ENCODE data around the gene GGPS1.
A peak's percentile ranks its signal among the peaks of the same experiment; 100 is the strongest.
"Not testable (repeated sequence)": the region's sequence is repeated elsewhere in the genome, so short reads cannot be mapped to it uniquely, and the experiment has no call there.

The GGPS1 gene

DNA sequence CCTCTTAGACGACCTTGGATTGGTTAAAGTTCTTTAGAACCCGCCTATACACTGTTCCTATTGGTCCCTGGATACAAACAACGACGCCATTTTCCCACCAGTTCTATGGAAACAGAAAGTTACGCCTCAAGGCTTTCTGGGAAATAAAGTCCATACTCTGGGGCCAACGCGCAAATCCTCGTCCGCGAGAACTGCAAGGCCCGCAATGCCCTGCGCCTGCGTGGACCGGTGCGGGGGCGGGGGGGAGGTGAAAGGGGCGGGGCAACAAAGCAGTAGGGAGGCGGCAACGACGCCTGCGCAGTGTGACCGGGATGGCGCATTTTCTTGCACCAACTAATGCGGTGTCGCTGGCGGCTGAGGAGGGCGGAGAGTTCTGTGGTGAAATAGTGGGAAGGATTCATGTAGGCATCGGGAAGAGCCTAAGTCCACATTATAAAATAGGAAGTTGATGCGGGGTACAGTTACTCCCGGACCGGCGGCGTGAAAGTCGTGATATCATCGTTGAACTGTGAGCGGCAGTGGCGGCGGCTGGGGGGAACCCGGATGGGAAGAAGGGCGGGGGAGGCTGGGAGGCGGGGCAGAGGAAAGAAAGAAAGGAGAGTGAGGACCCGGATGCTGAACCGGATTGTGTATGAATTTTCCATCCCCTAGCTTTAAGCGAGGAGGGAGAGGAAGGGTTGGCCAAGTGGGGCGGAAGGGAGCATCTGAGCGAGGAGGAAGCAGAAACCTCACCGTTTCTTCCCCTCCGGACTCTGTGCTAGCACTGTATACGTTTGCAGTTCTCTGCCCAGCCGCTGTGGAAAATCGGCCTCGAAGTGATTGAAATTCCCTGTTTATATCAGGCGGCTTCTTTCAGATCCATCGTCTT, at the start of gene GGPS1:
Gene GGPS1 (plus strand): TSS at position 300 of the 868 bp plus-strand sequence. CDS start 6,695 bp downstream, outside the sequence.
- Histone ChIP-seq H3K36me3 (ENCODE audit: insufficient read depth, low read depth, low read length) (peaks cover 22% of the 10 kb centered on the region), H3K9ac (ENCODE audit: low read depth, low read length) (peak within 1 kb of the TSS; percentile 96), H3K27ac (ENCODE audit: low read length) (peak within 1 kb of the TSS; percentile 92), H3K9me3 (ENCODE audit: insufficient read depth, low read depth, low read length) (no peaks in the 10 kb centered on the region), H3K4me1 (ENCODE audit: insufficient read depth, low read length) (peaks cover 23% of the 10 kb centered on the region; the same call in 1 of the 2 replicates), H3K4me3 (ENCODE audit: low read length) (peak within 1 kb of the TSS; percentile 94), H3K27me3 (ENCODE audit: insufficient read depth, low read length) (no peaks in the 10 kb centered on the region)

DNA sequence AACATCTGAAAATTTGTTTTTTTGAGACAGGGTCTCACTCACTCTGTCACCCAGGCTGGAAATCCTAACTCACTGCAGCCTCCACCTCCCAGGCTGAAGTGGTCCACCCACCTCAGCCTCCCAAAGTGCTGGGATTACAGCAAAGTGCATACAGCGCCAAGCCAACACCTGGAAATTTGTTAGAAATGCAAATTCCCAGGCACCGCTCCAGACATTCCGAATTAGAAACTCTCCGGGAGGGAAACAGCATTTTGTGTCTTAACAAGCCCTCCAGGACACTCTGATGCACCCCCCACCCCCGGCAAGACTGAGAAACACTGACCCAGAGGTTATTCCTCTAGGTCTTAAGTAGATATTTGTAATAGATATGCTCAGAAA, 49.5 kb upstream of the GGPS1 start:
- no peak overlapping the region for H3K9ac ChIP-seq (ENCODE audit: low read depth, low read length)
- no peaks in the 10 kb centered on the region for H3K27me3 ChIP-seq (ENCODE audit: insufficient read depth, low read length)
- H3K27ac ChIP-seq (ENCODE audit: low read length) = no peak overlapping the region
- H3K4me1 ChIP-seq (ENCODE audit: insufficient read depth, low read length) = peaks cover 29% of the 10 kb centered on the region; the same call in 1 of the 2 replicates
- no peaks in the 10 kb centered on the region for H3K9me3 ChIP-seq (ENCODE audit: insufficient read depth, low read depth, low read length)
- peak overlapping the region; percentile 29; the same call in 1 of the 2 replicates for H3K4me3 ChIP-seq (ENCODE audit: low read length)
- no peaks in the 10 kb centered on the region for H3K36me3 ChIP-seq (ENCODE audit: insufficient read depth, low read depth, low read length)

DNA sequence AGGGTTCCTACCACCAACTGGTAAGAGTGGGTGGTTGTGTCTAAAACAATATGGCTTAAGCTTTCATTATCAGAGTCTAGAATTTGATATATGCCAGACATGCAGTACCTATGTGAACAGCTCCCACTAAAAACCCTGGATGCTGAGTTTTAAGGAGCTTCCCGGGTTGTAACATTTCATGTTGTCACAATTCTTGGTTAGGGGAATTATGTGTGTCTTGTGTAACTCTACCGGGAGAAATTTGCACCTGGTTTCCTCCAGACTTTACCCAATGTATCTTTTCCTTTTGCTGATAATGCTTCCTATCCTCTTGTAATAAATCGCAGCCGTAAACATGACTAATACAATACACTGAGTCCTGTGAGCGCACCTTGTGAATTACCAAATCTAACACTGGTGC, 48.7 kb upstream of the GGPS1 start:
- H3K4me1 ChIP-seq (ENCODE audit: insufficient read depth, low read length) = peaks cover 29% of the 10 kb centered on the region; the same call in 1 of the 2 replicates
- no peaks in the 10 kb centered on the region for H3K27me3 ChIP-seq (ENCODE audit: insufficient read depth, low read length)

DNA sequence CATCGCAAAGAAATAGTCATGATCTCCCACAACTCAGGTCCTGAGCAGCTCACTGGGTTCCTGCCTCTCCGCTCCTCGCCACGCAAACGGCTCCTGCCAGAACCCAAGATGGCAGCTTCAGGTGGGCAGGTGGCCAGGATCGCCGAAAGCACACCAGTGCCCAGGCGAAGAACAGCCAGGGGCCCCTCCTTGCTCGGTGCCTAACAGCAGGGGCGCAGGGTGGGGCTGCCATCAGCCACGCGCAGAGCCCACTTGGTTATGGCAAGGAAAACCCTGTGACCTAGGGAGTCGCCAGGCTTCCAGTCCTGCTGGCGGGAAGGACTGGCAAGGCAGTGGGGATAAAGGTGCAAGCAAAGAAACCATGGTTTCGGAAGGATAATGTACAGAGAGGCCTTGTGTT, 47.9 kb upstream of the GGPS1 start:
- no peak overlapping the region for H3K4me3 ChIP-seq (ENCODE audit: low read length)
- H3K36me3 ChIP-seq (ENCODE audit: insufficient read depth, low read depth, low read length) = no peaks in the 10 kb centered on the region
- no peaks in the 10 kb centered on the region for H3K9me3 ChIP-seq (ENCODE audit: insufficient read depth, low read depth, low read length)
- no peaks in the 10 kb centered on the region for H3K27me3 ChIP-seq (ENCODE audit: insufficient read depth, low read length)
- H3K9ac ChIP-seq (ENCODE audit: low read depth, low read length) = no peak overlapping the region
- no peak overlapping the region for H3K27ac ChIP-seq (ENCODE audit: low read length)
- H3K4me1 ChIP-seq (ENCODE audit: insufficient read depth, low read length) = peaks cover 25% of the 10 kb centered on the region; the same call in 1 of the 2 replicates

More for the DNA sequence above, 48.7 kb upstream of the GGPS1 start:
- H3K4me3 ChIP-seq (ENCODE audit: low read length) = no peak overlapping the region
- no peaks in the 10 kb centered on the region for H3K36me3 ChIP-seq (ENCODE audit: insufficient read depth, low read depth, low read length)
- no peak overlapping the region for H3K27ac ChIP-seq (ENCODE audit: low read length)
- H3K9me3 ChIP-seq (ENCODE audit: insufficient read depth, low read depth, low read length) = no peaks in the 10 kb centered on the region
- H3K9ac ChIP-seq (ENCODE audit: low read depth, low read length) = no peak overlapping the region

DNA sequence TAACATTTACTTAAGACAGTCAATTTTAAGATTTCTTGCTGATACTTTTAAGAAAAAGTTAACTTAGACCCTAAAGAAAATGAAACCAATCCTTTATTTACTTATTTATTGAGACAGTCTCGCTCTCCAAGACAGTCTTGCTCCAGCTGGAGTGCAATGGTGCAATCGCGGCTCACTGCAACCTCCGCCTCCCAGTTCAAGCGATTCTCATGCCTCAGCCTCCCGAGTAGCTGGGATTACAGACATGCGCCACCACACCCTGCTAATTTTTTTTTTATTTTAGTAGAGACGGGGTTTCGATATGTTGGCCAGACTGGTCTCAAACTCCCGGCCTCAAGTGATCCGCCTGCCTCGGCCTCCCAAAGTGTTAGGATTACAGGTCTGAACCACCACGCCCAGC, 44.7 kb upstream of the GGPS1 start:
- not testable (repeated sequence) for H3K36me3 ChIP-seq (ENCODE audit: insufficient read depth, low read depth, low read length)

DNA sequence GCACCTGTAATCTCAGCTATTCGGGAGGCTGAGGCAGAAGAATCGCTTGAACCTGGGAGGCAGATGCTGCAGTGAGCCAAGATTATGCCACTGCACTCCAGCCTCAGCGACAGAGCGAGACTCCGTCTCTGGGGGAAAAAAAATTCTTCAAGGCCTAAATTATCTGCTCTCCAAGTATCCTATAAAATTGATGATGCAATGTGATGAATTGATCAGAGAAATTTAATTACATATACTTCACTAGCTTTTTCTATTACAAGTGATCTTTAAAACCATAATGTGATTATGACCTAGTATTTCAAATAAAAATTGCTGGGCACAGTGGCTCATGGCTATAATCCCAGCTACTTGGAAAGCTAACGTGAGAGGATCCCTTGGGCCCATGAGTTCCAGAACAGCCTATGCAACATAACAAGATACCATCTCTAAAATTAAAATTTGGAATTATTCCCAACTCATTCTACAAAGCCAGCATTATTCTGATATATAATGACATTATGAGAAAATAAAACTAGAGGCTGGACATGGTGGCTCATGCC, 44.1 kb upstream of the GGPS1 start:
- no peak overlapping the region for H3K4me3 ChIP-seq (ENCODE audit: low read length)
- no peaks in the 10 kb centered on the region for H3K36me3 ChIP-seq (ENCODE audit: insufficient read depth, low read depth, low read length)
- H3K27ac ChIP-seq (ENCODE audit: low read length) = no peak overlapping the region

More for the DNA sequence above, 44.7 kb upstream of the GGPS1 start:
- H3K4me3 ChIP-seq (ENCODE audit: low read length); H3K27me3 ChIP-seq (ENCODE audit: insufficient read depth, low read length); H3K9ac ChIP-seq (ENCODE audit: low read depth, low read length); H3K27ac ChIP-seq (ENCODE audit: low read length); H3K9me3 ChIP-seq (ENCODE audit: insufficient read depth, low read depth, low read length): not testable (repeated sequence)
- H3K4me1 ChIP-seq (ENCODE audit: insufficient read depth, low read length) = peaks cover 36% of the 10 kb centered on the region

DNA sequence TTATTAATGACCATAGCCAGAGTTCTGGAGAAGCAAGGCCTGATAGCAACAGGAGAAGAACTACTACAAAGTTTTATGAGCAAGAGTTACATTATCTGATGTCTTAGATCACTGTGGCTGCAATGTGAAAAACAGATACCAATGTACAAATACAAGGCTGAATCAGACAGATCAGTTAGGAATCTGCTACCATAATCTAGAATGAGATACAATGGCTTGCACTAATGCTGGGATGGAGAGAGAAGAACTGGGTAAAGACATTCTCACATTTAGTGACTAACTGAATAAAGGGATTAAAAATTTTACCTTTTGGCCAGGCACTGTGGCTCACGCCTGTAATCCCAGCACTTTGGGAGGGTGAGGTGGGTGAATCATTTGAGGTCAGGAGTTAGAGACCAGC, 41.7 kb upstream of the GGPS1 start:
- Histone ChIP-seq H3K4me1 (ENCODE audit: insufficient read depth, low read length) (peaks cover 17% of the 10 kb centered on the region), H3K36me3 (ENCODE audit: insufficient read depth, low read depth, low read length) (no peaks in the 10 kb centered on the region), H3K9me3 (ENCODE audit: insufficient read depth, low read depth, low read length) (no peaks in the 10 kb centered on the region), H3K4me3 (ENCODE audit: low read length) (no peak overlapping the region), H3K27me3 (ENCODE audit: insufficient read depth, low read length) (no peaks in the 10 kb centered on the region), H3K27ac (ENCODE audit: low read length) (no peak overlapping the region), H3K9ac (ENCODE audit: low read depth, low read length) (no peak overlapping the region)

More for the DNA sequence above, 44.1 kb upstream of the GGPS1 start:
- Histone ChIP-seq H3K4me1 (ENCODE audit: insufficient read depth, low read length) (peaks cover 29% of the 10 kb centered on the region), H3K27me3 (ENCODE audit: insufficient read depth, low read length) (no peaks in the 10 kb centered on the region), H3K9ac (ENCODE audit: low read depth, low read length) (no peak overlapping the region), H3K9me3 (ENCODE audit: insufficient read depth, low read depth, low read length) (no peaks in the 10 kb centered on the region)

DNA sequence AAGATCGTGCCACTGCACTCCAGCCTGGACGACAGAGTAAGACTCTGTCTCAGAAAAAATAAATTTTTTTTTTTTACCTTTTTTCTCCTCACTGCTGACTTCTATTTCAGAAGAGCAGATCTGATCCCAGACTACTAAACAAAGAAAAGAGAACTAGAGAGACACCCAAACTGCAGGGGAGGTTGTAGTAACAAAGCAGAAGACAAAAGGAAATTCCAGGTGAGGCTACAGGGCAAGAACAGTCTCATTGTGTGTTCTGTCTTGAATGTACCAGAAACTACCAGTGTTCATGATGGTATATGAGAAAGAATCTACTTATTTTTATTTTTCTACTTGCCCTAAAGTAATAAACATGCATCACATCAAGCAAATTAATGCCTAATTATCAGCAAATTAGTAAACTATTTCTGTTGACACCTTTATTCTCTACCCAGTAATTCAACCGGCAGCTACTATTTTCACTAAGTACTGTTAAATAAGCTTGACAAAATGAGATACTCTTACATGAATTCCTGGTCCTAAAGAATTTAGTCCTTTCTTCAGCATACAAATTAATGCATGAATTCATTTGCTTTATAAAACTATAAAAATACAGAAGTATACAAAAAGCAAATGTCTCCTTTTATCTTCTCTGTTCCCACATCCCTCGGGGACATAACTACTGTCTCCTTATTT, 41.0 kb upstream of the GGPS1 start:
- Histone ChIP-seq H3K9me3 (ENCODE audit: insufficient read depth, low read depth, low read length) (no peaks in the 10 kb centered on the region), H3K36me3 (ENCODE audit: insufficient read depth, low read depth, low read length) (no peaks in the 10 kb centered on the region), H3K4me3 (ENCODE audit: low read length) (no peak overlapping the region), H3K4me1 (ENCODE audit: insufficient read depth, low read length) (peaks cover 17% of the 10 kb centered on the region), H3K27me3 (ENCODE audit: insufficient read depth, low read length) (no peaks in the 10 kb centered on the region), H3K9ac (ENCODE audit: low read depth, low read length) (no peak overlapping the region), H3K27ac (ENCODE audit: low read length) (no peak overlapping the region)

DNA sequence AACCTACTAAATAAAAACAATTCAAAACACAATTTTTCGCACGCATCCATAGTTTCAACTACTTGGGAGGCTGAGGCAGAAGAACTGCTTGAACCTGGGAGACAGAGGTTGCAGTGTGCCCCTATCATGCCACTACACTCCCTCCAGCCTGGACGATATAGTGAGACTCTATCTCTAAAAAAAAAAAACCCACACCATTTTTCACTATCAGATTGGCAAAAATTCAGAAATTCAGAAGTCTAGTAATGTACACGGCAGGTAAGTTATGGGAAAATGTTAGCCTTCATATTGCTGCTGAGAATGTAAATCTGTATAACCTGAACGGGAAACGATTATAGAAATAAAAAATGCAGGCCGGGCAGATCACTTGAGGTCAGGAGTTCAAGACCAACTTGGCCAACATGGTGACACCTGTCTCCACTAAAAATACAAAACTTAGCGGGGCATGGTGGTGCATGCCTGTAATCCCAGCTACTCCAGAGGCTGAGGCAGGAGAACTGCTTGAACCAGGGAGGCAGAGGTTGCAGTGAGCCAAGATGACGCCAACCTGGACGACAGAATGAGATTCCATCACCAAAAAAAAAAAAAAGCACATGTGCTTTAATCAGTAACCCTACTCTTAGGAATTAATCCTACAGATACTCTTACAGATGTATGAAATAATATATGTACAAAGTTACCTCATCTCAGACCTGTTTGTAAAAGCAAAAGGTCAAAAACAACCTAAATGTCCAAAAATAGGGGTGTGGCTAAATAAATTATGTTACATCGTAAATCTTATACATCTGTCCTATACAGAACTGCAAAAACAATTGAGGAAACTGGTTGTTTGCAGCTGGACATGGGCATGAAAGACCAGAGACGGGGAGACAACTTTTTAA, 38.3 kb upstream of the GGPS1 start:
- no peaks in the 10 kb centered on the region for H3K9me3 ChIP-seq (ENCODE audit: insufficient read depth, low read depth, low read length)
- no peaks in the 10 kb centered on the region for H3K27me3 ChIP-seq (ENCODE audit: insufficient read depth, low read length)
- H3K36me3 ChIP-seq (ENCODE audit: insufficient read depth, low read depth, low read length) = no peaks in the 10 kb centered on the region
- H3K4me1 ChIP-seq (ENCODE audit: insufficient read depth, low read length) = peaks cover 29% of the 10 kb centered on the region
- H3K27ac ChIP-seq (ENCODE audit: low read length) = no peak overlapping the region
- H3K4me3 ChIP-seq (ENCODE audit: low read length) = no peak overlapping the region
- H3K9ac ChIP-seq (ENCODE audit: low read depth, low read length) = no peak overlapping the region

DNA sequence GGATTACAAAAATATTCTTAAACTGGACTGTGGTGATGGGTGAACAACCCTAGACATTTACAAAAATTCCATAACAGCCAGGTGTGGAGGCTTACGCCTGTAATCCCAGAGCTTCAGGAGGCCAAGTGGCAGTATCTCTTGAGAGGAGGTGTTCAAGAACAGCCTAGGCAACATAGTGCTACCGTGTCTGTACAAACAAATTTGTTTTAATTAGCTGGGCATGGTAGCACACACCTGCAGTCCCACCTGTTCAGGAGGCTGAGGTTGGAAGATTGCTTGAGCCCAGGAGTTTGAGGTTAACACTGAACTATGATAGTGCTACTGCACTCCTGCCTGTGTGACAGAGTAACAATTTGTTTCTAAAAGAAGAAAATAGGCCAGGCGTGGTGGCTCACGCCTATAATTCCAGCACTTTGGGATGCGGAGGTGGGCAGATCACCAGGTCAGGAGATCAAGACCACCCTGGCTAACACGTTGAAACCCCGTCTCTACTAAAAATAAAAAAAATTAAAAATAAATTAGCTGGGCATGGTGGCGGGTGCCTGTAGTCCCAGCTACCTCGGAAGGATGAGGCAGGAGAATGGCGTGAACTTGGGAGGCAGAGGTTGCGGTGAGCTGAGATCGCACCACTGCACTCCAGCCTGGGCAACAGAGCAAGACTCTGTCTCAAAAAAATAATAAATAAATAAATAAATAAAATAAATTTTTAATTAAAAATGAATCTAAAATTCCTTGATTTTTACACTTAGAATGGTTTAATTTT, 37.4 kb upstream of the GGPS1 start:
- Histone ChIP-seq H3K4me1 (ENCODE audit: insufficient read depth, low read length) (peaks cover 29% of the 10 kb centered on the region), H3K4me3 (ENCODE audit: low read length) (no peak overlapping the region), H3K9me3 (ENCODE audit: insufficient read depth, low read depth, low read length) (no peaks in the 10 kb centered on the region), H3K27ac (ENCODE audit: low read length) (no peak overlapping the region), H3K27me3 (ENCODE audit: insufficient read depth, low read length) (no peaks in the 10 kb centered on the region), H3K36me3 (ENCODE audit: insufficient read depth, low read depth, low read length) (no peaks in the 10 kb centered on the region), H3K9ac (ENCODE audit: low read depth, low read length) (no peak overlapping the region)
